ENCODE results near the gene ESPNL.
A peak's percentile ranks its signal among the peaks of the same experiment; 100 is the strongest.

Gene ESPNL

GRCh38 chr2:238144262-238144661, 44.1 kb downstream of the ESPNL start:
- no peak for DNase-seq

GRCh38 chr2:238145046-238145445, 44.9 kb downstream of the ESPNL start:
- no peak for DNase-seq

- no peak for DNase-seq
These were observed 45.7 kb downstream of the ESPNL start for GRCh38 chr2:238145851-238146250.

DNA sequence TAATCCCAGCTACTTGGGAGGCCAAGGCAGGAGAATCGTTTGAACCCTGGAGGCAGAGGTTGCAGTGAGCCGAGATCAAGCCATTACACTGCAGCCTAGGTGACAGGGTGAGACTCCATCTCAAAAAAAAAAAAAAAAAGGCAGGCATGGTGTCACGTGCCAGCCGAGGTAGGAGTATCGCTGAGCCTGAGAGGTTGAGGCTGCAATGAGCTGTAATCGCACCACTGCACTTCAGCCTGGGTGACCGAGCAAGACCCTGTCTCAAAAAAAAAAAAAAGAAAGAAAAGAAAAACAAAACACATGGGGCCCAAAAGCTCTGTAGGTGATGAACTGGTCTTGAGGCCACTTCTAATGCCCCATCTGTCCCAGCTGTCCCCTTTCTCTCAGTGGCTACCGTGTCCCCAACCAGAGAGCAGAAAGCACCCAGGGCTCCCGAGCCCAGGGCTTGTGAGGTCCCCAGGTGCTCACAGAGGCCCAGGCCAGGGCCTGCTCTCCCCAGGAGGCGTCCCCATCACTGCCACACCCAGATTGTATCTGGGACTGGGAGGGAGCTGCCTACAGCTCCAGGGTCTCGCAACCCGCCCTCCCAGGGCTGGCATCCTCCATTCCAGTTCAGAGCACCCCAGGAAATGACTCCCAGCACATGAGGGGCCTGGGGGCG, 46.9 kb downstream of the ESPNL start:
- DNase-seq: no peak

- DNase-seq: no peak
These were observed 48.8 kb downstream of the ESPNL start for GRCh38 chr2:238148981-238149380.

DNA sequence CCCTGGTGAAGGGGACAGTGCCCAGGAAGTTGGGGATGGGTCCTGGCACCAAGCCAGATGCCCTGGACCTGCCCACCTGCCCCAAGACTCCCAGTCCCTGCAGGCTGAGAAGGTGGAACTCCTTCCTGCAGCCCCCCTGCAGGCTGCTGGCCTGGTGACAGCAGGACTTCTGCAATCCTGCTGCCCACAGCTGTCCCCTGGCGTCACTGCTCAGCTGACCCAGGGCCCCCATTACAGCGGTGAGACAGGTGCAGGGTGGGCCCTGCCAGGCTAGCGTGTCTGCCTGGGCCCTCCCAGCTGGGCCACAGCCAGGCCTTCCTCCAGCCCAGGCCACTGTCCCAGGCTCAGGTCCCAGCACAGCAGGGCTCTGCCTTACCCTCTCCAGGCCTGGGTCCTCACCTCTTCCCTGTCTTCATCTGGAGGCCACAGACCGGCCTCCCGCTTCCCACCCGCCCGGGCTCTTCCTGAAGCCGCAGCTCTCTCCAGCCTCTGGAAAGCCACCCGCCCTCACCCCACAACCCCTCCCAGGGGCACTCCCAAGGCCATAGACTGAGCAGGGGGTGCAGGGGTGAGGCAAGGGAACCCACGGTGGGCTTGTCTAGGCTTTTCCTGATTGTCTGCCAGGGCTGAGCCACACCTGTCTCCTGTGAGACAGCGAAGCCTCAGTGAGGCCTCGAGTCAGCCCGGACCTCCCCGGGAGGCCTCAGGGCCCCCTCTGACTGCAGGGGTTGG, 49.9 kb downstream of the ESPNL start:
- no peak for DNase-seq

DNA sequence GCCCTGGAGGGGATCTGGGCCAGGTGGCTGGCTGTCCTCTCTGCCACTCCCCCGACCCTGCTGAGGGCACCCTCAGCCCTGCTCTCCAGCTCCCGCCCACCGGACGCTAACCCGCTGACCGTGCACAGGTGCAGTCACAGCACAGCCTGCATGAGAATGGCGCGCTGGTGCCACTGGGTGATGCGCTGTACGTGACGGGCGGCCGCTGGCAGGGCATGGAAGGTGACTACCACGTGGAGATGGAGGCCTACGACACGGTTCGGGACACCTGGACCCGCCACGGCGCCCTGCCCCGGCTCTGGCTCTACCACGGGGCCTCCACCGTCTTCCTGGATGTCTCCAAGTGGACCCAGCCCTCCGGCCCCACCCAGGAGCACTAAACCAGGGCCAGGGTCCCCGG, 50.5 kb downstream of the ESPNL start:
- no peak for DNase-seq

DNA sequence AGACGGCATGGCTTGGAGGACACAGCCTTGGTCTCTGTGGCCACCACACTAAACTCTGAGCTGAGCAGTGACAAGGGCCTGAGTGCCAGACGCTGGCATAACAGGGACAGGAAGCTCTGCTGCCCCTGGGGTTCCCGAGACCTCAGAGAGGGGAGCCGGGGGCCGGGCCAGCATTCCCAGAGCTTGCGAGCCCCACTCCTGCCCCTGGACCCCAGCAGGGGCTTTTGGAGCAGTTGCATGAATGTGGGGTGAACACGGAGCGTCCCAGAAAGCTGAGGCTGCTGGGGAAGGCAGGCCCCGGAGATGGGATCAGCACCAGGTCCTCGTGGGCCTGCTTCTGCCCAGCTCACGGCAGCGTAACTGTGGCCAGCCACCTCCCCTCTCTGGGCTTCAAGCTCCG, 51.1 kb downstream of the ESPNL start:
- no peak for DNase-seq

DNA sequence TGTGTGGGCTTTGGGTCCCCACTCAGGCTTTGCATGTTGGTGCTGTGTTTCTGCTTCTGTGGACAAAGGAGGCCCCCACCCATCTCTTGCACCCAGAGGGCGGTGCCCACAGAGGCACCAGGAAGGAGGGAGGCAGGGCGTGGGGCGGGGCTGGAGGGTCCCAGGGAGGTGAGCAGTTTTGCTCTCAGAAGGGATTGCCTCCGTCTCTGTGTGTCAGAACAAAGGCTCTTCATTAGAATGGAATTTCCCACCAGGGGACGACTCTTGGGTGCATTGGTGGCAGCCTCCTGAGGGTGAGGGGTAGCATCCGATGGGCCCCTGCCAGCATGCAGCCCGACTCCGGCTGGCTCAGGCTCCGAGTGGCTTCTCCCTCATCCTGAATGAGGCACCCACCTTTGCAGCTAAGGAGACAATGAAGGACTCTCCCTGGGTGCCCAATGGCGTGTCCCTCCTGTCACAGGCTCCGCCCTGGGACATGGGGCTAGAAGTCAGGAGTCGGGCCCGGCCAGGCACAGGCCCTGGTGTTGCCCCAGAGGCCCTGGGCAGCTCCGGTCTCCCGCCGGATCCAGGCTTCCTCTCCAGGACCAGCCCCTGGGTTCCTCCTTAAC, 51.6 kb downstream of the ESPNL start:
- no peak for DNase-seq

GRCh38 chr2:238152771-238153688, 52.9 kb downstream of the ESPNL start:
- DNase-seq: no peak

DNA sequence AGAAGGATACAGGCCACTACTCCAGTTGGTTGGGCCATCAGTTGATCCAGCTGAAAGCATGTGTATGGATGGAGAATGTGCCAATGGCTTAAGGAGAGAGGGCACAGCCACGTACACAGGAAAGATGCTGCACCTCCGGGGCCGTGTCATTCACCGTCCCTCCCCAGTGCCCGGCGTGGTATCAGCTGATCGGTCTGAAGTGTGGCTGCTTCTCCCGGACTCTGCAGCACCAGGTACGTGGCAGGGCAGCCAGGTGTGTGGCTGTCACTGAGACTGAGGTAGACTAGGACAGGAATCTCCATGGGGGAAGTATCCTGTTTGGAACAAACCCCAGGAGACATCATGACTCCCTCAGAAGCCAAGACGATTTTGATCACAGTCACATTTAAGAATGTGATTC, 54.4 kb downstream of the ESPNL start:
- DNase-seq: no peak

- no peak for DNase-seq
These were observed 55.1 kb downstream of the ESPNL start for GRCh38 chr2:238155051-238155760.

DNA sequence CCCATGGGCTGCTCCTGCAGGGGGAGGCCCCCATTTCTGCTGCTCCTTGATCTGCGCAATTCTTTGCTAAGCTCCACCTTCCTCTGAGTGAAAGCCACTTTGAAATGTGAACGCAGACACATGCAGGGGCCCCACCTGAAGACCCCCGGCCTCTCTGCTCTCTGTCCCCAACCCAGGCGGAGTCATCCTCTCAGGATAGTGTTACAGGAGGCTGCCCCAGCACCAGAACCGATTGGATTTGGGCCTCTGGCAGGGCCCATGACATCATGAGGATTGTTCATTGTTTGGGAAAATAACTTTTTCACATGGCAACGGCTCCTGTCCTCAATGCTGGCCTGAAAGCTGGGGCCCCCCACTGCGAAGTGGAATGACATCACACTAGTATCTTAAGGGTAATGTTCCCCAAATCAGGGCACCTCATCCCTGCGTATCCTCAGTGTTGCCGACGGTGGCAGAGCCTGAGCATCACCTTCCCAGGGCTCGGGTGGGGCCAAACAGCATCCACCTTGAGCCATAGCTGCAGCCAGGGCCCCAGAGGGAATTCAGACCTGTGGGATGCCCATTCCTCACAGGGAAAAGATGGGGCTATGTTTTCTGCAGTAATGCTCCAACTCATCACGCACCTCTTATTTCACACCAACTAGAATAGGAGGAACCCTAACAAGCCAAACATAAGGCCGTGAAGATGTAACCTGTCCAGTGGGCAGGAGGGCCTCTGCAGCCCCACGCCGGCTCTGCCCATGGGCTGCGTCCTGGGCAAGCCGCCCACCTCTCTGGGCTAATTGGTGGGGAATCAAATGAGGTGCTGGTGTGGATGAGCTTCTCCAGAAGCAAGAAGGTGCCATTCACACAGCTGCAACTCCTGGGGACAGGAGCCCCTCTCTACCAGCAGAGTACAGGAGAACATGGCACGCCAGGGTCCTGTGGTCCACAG, 55.9 kb downstream of the ESPNL start:
- no peak for DNase-seq

DNA sequence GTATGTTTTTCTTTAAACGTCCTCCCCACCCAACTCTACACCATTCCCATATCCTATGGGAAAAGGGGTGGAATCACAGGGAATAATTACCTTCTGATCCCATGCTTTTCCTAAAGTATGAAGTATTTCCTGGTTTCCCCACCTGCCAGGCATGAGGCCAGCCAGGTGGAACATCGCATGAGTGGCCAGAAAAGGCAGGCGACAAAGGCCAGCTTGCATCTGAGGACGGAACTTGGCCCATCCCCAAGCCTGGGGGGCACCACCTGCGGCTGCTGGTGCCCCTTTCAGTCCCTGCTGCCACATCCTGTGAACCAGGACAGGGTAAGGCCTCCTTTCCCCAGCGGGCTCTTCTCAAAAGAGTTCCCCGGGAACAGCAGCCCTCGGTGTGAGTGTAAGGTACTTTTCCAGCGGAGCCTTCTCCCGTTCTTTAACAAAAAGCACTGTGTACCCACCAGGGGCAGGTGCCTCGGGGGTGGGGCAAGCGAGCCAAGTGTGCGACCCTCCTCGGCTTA, 57.4 kb downstream of the ESPNL start:
- DNase-seq: no peak

GRCh38 chr2:238158018-238158508, 57.9 kb downstream of the ESPNL start:
- no peak for DNase-seq

- DNase-seq: peak; percentile 70
These were observed 58.5 kb downstream of the ESPNL start, which contains the start of gene ERFE for GRCh38 chr2:238158509-238159070. Gene ERFE (plus strand): TSS chr2:238158970. CDS start chr2:238159008, 38 bp downstream.

DNA sequence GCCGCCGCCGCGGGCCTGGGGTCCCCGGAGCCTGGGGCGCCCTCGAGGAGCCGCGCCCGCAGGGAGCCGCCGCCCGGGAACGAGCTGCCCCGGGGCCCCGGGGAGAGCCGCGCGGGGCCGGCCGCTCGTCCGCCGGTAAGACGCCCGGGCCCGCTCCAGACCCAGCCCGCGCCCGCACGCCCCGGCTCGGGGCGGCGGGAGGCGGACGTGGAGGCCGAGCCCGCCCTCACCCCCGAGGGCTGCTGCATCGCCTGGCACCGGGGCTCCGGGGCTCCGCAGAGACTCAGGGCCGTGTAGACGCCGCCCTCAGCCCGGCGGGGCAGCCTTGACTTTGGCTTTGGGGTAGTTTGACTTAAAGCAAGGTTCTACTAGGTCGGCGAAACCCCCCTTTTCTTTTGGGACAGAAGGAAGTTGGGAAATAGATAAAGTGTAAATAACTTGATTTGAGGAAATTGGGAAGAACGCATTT, 59.0 kb downstream of the ESPNL start:
- no peak for DNase-seq

- DNase-seq: no peak
These were observed 59.6 kb downstream of the ESPNL start for GRCh38 chr2:238159661-238160205.

GRCh38 chr2:238160206-238161129, 60.3 kb downstream of the ESPNL start:
- DNase-seq: no peak
